Measurements from ENCODE around the gene NAA10.

DNA sequence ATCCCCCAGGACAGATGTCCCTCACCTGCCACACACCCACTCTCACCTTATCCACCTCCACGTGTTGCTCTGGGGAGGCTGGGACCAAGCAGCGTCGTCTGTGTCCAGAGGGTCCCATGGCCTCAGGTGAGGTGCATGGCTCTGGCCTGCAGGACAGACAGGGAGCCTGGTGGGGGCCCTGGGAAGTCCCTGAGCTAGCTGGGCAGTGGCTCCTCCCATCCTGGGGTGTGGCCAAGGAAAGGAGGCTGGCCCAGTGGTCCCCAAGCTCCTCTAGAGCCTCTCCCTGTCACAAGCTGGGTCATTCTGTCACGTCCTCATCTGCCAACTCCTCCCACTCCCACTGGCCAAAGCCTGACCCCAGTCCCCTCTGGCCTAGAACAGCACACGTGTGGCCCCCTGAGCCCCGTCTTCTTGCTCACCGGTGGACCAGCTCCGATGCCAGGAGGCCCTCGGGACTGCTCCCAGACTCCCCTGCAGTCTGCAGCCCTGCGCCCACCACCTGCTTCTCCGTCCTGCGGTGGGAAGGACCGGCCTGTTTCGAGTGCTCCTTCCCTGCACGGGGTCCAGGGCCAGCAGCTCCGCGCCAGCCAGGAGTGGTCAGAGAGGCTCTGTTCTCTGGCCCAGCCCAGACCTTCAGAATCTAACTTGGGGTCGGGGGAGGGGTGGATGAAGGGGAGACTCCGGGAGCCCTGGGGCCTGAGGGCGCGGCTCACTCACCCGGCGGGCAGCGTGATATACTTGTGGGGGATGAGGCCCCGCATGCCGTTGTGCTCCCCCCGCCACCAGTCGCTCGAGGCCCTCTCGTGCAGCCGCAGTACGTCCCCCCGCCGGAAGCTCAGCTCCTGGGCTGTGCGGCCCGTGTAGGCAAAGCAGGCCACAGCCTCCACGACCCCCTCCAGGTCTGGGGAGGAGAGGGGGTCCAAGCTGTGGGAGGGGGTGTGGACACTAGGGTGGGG lies 25.5 kb downstream of the NAA10 start:
- TF ChIP-seq POLR2A (IDR thresholded peaks at IDR 0.05; ENCODE audit: borderline replicate concordance, extremely low read depth, insufficient read depth, insufficient read length) (no peak), POLR2AphosphoS5 (IDR thresholded peaks at IDR 0.05; ENCODE audit: low read depth, low read length) (no peak)
